CD1c-positive myeloid dendritic cell (primary cell): ENCODE measurements around the gene NDN.
A peak's percentile ranks its signal among the peaks of the same experiment; 100 is the strongest.

Experiments
- DNase-seq: peaks from one replicate; pipeline ENCODE4 v3.0.0-alpha.2; 2016; ENCODE audit errors: extremely low spot score

NDN gene

DNA sequence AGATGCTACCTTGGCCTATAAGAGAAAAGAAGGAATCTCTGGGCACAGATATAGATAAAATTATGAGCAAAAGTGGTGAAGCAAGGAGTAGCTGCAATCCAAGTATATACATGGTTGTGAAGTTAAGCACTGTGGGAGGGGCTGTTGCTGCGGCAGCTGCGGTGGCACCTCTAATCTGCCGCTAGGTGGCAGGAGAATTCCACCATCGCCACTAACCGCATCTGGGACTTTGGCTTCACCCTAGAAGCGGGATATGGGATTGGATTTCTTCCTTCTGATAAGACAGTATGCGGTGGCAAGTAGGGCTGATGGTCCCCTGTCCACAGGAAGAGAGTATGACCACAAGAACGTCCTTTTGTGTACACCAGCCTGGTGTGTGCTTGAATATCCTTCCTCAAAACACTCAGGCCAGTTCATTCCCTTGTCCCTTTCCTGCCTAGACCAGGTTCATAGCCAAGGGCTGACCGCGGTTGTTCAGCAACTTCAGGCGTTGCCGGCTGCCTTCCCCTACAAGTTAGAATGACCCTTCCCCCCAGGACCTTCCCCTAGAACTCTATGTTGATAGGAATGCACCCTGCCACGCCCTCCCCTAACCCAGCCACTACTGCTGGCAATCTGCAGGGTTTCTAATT, 44.6 kb downstream of the NDN start:
- DNase-seq = peak; percentile 33
